GM06990 (cell line): Measurements from ENCODE around the gene CLN3.

Experiments
- DNase-seq: peaks from one replicate; pipeline ENCODE4 v3.0.0-alpha.2; 2011; ENCODE audit not compliant: insufficient read length; ENCODE audit errors: extremely low read depth
- H3K27me3 ChIP-seq: replicated peaks from 2 replicates; pipeline ENCODE4 v1.6.0; 2011; ENCODE audit warnings: low read length; ENCODE audit not compliant: control insufficient read depth, insufficient read depth
- H3K36me3 ChIP-seq: 2 replicates; pipeline ENCODE4 v1.5.1; 2011; ENCODE audit warnings: low read length; ENCODE audit not compliant: control insufficient read depth, insufficient read depth
- H3K4me3 ChIP-seq: replicated peaks from 2 replicates; pipeline ENCODE4 v1.5.1; 2011; ENCODE audit warnings: low read depth, mild to moderate bottlenecking, control low read depth, low read length
- CTCF ChIP-seq: IDR thresholded peaks from 2 replicates; pipeline ENCODE4 v1.5.1; 2011; ENCODE audit warnings: low read length, control low read depth, mild to moderate bottlenecking, inconsistent platforms; ENCODE audit not compliant: insufficient read depth, poor library complexity, severe bottlenecking

Gene CLN3

DNA sequence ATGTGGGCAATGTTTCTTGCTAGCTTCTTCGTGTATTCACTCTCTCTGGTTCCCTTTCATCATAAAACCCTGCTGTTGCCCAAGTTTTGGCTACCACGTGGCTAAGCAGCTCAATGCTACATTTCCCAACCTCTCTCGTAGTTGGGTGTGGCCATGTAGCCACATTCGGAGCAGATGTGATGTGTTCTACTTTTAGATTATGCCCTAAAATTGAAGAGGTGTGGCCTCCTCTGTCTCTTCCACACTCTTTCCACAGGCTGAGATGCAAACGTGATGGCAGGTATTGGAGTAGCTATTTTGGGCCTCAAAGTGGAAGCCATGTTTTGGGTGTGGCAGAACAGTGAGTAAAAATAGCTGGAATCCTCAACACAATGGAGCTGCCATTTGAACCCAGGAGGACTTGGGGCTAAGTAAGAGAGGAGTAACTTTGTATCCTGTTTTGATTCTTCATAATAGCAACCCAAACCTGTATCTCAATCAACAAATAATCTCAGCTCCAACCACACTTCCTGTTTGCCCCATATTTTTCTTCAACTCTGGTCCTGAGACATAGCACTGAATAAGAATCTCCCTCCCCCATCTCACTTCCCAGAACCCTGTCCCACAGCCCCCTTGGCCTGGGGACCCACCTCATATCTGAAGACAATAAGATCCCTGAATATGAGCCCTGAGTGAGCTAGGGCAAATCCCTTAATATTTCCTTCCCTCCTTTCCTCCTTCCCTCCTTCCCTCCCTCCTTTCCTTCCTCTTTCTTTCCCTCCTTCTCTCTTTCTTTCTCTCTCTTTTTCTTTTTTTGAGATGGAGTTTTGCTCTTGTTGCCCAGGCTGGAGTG lies 42.9 kb upstream of the CLN3 start:
- Histone ChIP-seq H3K27me3 (no peaks in the 10 kb centered on the region), H3K4me3 (no peak overlapping the region), H3K36me3 (no peaks in the 10 kb centered on the region)
- TF ChIP-seq CTCF = no peak
- DNase-seq = no peak

GRCh38 chr16:28532940-28533647 lies 41.2 kb upstream of the CLN3 start:
- no peaks in the 10 kb centered on the region for H3K27me3 ChIP-seq
- H3K36me3 ChIP-seq = no peaks in the 10 kb centered on the region
- H3K4me3 ChIP-seq = no peak overlapping the region
- no peak for DNase-seq
- no peak for TF ChIP-seq CTCF

- no peak for TF ChIP-seq CTCF
- H3K27me3 ChIP-seq = no peaks in the 10 kb centered on the region
- H3K36me3 ChIP-seq = no peaks in the 10 kb centered on the region
- no peak overlapping the region for H3K4me3 ChIP-seq
- DNase-seq = no peak
Measured at GRCh38 chr16:28531777-28532744, 40.2 kb upstream of the CLN3 start.

- Histone ChIP-seq H3K4me3 (no peak overlapping the region), H3K36me3 (no peaks in the 10 kb centered on the region), H3K27me3 (no peaks in the 10 kb centered on the region)
- DNase-seq = no peak
- no peak for TF ChIP-seq CTCF
Measured at GRCh38 chr16:28529124-28529523, 37.2 kb upstream of the CLN3 start.

DNA sequence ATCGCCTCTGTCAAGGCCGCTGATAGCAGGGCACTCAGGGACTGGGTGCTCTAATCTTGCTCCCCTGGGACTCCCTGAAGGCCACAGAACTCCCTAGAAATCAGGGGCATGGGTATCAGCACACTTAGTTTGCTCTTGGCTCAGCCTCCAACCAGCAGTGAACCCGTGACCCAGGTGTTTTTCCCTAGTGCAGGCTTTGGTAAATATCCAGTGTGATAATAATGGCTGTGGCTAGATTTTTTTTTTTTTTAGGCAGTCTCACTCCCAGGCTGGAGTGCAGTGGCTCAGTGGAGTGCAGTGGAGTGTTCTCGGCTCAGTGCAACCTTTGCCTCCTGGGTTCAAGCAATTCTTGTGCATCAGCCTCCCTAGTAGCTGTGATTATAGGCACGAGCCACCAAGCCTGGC lies 36.6 kb upstream of the CLN3 start:
- no peak for DNase-seq
- H3K4me3 ChIP-seq = no peak overlapping the region
- H3K36me3 ChIP-seq = no peaks in the 10 kb centered on the region
- H3K27me3 ChIP-seq = no peaks in the 10 kb centered on the region
- TF ChIP-seq CTCF = no peak
